Suprapubic skin (tissue), 4 donors: ENCODE measurements around the gene RASSF4. TPM values are rescaled to one million over a fixed set of nuclear protein-coding genes. Genes with fewer than 3 reads are reported as not detected.
"Not testable (repeated sequence)": the region's sequence is repeated elsewhere in the genome, so short reads cannot be mapped to it uniquely, and the experiment has no call there.

Experiments used
- DNase-seq, 2 donors: peaks; one replicate each; pipeline ENCODE4 v3.0.0-alpha.2; 2019; ENCODE audit warnings: low spot score in 2 of 2
- H3K27ac ChIP-seq: fragments of 200-600 bp; sonication (generic); one replicate; pipeline ENCODE4 v1.5.1; 2019
- H3K27me3 ChIP-seq: fragments of 200-600 bp; sonication (generic); one replicate; pipeline ENCODE4 v1.5.1; 2019
- H3K36me3 ChIP-seq: fragments of 200-600 bp; sonication (generic); one replicate; pipeline ENCODE4 v1.5.1; 2019
- H3K4me1 ChIP-seq: fragments of 200-600 bp; sonication (generic); one replicate; pipeline ENCODE4 v1.5.1; 2019
- H3K4me3 ChIP-seq: fragments of 200-600 bp; sonication (generic); one replicate; pipeline ENCODE4 v1.5.1; 2019; ENCODE audit warnings: mild to moderate bottlenecking
- H3K9me3 ChIP-seq: fragments of 200-600 bp; sonication (generic); one replicate; pipeline ENCODE4 v1.5.1; 2019
- EP300 ChIP-seq: sonication (generic); formaldehyde crosslinking; IDR thresholded peaks from one replicate; pipeline ENCODE4 v1.6.1; 2017; ENCODE audit warnings: antibody characterized with exemption
- POLR2A ChIP-seq, 2 donors: fragments of 450-650 bp; IDR thresholded peaks; one replicate each; pipeline ENCODE4 v1.6.1; 2017; ENCODE audit warnings: antibody characterized with exemption in 2 of 2, mild to moderate bottlenecking in 2 of 2, moderate library complexity in 2 of 2
- POLR2AphosphoS5 ChIP-seq, 3 donors: sonication (generic); formaldehyde crosslinking; IDR thresholded peaks; one replicate each; pipeline ENCODE4 v1.6.1; 2017; ENCODE audit warnings: antibody characterized with exemption in 3 of 3
- WGBS: methylation state at CpG from one replicate; pipeline ENCODE4 v1.1.5; 2018; 5-methylcytosine and 5-hydroxymethylcytosine counted together
- total RNA-seq, 4 donors: library from RNA; depleted of rRNA; stranded (reverse); fragments of >200 nt; gene quantifications; one replicate each; pipeline ENCODE4 v1.1.0, GENCODE V29; 2016
- TF ChIP-seq, protein P1 (sequence below), 2 donors: fragments of 200-600 bp in 1 of 2; fragments of 450-650 bp in 1 of 2; sonication (generic) in 1 of 2; IDR thresholded peaks; one replicate each; pipeline ENCODE4 v1.5.1; 2016 to 2019; ENCODE audit warnings: antibody characterized with exemption in 2 of 2, mild to moderate bottlenecking in 1 of 2, moderate library complexity in 1 of 2

The RASSF4 gene
- total RNA-seq, 4 donors from 2014 or later, result 4.4 to 23.3 (median 12.9) TPM

DNA sequence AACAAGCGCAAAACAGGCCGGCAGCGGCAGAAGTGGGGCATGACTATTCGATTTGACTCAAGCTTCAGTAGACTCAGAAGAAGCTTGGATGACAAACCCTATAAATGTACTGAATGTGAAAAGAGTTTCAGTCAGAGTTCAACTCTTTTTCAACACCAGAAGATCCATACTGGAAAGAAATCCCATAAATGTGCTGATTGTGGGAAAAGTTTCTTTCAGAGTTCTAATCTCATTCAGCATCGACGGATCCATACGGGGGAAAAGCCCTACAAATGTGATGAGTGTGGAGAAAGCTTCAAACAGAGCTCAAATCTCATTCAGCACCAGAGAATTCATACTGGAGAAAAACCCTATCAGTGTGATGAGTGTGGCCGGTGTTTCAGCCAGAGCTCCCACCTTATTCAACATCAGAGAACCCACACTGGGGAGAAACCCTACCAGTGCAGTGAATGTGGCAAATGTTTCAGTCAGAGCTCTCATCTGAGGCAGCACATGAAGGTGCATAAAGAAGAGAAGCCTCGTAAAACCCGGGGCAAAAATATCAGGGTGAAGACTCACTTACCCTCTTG, 43.9 kb downstream of the RASSF4 start:
- no peak overlapping the region for H3K27ac ChIP-seq
- DNase-seq, result no peak
- peaks cover 44% of the 10 kb centered on the region for H3K4me1 ChIP-seq
- WGBS, result 88% methylated on average over 10 of the region's 10 CpGs
- no peak for TF ChIP-seq POLR2AphosphoS5 (IDR thresholded peaks at IDR 0.05)
- TF ChIP-seq, protein P1, sequence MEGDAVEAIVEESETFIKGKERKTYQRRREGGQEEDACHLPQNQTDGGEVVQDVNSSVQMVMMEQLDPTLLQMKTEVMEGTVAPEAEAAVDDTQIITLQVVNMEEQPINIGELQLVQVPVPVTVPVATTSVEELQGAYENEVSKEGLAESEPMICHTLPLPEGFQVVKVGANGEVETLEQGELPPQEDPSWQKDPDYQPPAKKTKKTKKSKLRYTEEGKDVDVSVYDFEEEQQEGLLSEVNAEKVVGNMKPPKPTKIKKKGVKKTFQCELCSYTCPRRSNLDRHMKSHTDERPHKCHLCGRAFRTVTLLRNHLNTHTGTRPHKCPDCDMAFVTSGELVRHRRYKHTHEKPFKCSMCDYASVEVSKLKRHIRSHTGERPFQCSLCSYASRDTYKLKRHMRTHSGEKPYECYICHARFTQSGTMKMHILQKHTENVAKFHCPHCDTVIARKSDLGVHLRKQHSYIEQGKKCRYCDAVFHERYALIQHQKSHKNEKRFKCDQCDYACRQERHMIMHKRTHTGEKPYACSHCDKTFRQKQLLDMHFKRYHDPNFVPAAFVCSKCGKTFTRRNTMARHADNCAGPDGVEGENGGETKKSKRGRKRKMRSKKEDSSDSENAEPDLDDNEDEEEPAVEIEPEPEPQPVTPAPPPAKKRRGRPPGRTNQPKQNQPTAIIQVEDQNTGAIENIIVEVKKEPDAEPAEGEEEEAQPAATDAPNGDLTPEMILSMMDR (IDR thresholded peaks at IDR 0.05), result no peak
- TF ChIP-seq EP300, result no peak
- TF ChIP-seq POLR2A (IDR thresholded peaks at IDR 0.05), result no peak
- H3K9me3 ChIP-seq, result no peaks in the 10 kb centered on the region
- H3K27me3 ChIP-seq, result no peaks in the 10 kb centered on the region
- H3K4me3 ChIP-seq, result no peak overlapping the region
- peaks cover 11% of the 10 kb centered on the region for H3K36me3 ChIP-seq

DNA sequence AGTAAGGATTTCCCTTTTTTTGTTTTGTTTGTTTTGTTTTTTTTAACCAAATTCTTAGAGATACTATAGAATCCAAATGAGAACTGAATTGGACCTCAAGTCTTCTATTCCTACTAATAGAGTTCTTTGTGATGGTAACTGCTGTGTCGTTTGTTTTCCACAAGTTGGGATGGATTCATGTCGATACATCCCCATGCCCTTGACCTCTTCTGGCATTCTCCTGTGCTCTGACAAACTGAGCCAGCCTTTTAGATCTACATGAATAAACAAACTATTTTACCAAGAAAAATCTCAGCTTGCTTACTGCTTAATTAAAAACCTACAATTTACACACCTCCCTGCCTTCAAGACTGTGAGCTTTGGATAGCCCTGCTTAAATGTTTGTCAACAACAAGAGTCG, 45.1 kb downstream of the RASSF4 start:
- peaks cover 41% of the 10 kb centered on the region for H3K4me1 ChIP-seq
- TF ChIP-seq EP300 (no peak), POLR2A (IDR thresholded peaks at IDR 0.05) (no peak), POLR2AphosphoS5 (IDR thresholded peaks at IDR 0.05) (no peak)
- TF ChIP-seq, protein P1 (IDR thresholded peaks at IDR 0.05), result no peak
- 87% methylated on average over 3 of the region's 3 CpGs for WGBS

DNA sequence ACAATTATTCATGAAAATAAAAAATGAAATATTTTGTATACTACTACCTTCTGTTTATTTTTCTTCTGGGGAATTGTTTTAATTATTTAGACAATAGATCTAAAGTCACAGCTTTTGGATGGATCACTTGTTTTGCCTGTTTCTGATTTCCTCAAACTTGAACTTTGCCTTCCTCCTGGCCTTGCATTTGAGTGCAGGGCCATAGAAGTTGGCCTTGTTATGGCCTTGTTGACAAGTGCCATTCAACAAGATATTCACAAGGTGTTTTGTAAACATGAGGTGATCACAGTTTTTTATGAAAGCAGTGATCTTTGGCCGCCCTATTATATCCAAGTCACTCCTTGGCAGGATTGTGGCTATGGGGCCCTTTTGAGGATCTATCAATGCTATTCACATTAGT, 45.7 kb downstream of the RASSF4 start:
- no peaks in the 10 kb centered on the region for H3K27me3 ChIP-seq

More for the DNA sequence above, 45.1 kb downstream of the RASSF4 start:
- Histone ChIP-seq H3K36me3 (peaks cover 11% of the 10 kb centered on the region), H3K27ac (no peak overlapping the region), H3K27me3 (no peaks in the 10 kb centered on the region), H3K4me3 (no peak overlapping the region), H3K9me3 (no peaks in the 10 kb centered on the region)
- no peak for DNase-seq

DNA sequence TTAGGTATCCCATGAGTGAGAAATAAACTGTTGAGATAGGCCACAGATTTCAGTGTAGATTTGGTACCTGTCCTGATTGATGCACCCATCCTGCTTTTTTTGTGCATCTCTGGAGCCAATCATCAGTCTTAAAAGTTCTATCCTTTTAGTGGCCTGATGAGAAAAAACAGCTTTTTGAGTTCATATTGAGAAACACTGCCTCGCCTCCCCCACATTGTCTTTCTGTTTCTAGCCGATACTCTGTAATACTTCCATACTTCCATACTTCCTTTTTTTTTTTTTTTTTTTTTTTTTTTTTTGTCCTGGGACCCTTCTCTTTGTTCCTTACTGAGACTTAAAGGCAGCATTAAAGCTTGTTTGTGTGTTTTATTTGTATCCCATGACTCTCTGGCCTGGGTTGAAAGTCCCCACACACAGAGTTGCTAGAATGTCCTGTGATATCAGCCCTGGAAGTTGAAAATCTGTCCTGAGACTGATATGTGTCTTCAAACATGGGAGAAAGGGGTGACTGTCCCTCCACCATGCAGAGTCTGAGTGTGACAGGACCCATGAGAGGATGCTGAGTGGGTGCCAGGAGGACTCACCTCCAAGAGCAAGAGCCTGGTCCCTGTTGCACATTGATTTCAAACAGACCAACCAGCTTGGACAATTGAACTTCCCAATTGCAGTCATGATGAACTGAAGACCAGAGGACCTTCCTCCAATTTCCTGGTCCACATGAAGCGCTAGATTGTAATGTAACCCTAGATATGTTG, 46.9 kb downstream of the RASSF4 start:
- H3K36me3 ChIP-seq, result peaks cover 11% of the 10 kb centered on the region
- H3K4me1 ChIP-seq, result peaks cover 27% of the 10 kb centered on the region
- DNase-seq, result no peak
- no peaks in the 10 kb centered on the region for H3K9me3 ChIP-seq
- H3K4me3 ChIP-seq, result no peak overlapping the region
- no peak overlapping the region for H3K27ac ChIP-seq
- 93% methylated on average over 3 of the region's 3 CpGs for WGBS
- H3K27me3 ChIP-seq, result no peaks in the 10 kb centered on the region
- TF ChIP-seq POLR2AphosphoS5 (IDR thresholded peaks at IDR 0.05) (no peak), POLR2A (IDR thresholded peaks at IDR 0.05) (no peak), EP300 (no peak)
- TF ChIP-seq, protein P1 (IDR thresholded peaks at IDR 0.05), result no peak

More for the DNA sequence above, 45.7 kb downstream of the RASSF4 start:
- H3K36me3 ChIP-seq, result peaks cover 11% of the 10 kb centered on the region
- TF ChIP-seq, protein P1 (IDR thresholded peaks at IDR 0.05), result no peak
- no peaks in the 10 kb centered on the region for H3K9me3 ChIP-seq
- peaks cover 35% of the 10 kb centered on the region for H3K4me1 ChIP-seq
- no peak overlapping the region for H3K27ac ChIP-seq
- no peak for DNase-seq
- H3K4me3 ChIP-seq, result no peak overlapping the region
- WGBS, result 83% methylated on average over 1 of the region's 1 CpG

DNA sequence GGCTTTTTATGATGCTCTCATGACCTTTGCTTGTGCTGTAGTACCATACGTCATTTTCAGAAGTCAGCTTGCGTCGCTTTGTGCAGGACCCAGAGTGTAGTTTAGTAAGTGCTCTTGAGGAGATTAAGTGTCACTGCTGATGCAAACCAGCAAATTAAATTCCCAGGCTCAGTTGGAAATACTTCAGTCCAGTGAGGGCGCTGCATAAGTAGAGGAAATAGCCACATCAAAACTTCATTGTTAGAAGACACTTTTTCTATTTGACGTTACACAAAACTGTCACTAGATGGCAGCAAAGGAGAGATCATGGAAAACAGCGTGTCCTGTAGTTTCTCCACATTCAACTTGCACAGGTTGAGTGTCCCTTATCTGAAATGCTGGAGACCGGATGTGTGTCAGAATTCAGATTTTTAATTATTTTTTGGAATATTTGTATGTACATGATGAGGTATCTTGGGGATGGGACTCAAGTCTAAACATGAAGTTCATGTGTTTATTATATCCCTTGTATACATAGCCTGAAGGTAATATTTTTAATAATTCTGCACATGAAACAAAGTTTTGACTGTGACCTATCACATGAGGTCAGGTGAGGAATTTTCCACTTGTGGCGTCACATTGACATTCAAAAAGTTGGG, 49.0 kb downstream of the RASSF4 start:
- TF ChIP-seq POLR2AphosphoS5 (IDR thresholded peaks at IDR 0.05), result no peak
- TF ChIP-seq, protein P1 (IDR thresholded peaks at IDR 0.05), result peak; percentile 53 to 63
- Histone ChIP-seq H3K27me3 (no peaks in the 10 kb centered on the region), H3K36me3 (peaks cover 6% of the 10 kb centered on the region), H3K4me1 (peaks cover 9% of the 10 kb centered on the region), H3K27ac (no peak overlapping the region), H3K9me3 (no peaks in the 10 kb centered on the region), H3K4me3 (no peak overlapping the region)
- WGBS, result 11% methylated on average over 8 of the region's 8 CpGs
- no peak for DNase-seq

DNA sequence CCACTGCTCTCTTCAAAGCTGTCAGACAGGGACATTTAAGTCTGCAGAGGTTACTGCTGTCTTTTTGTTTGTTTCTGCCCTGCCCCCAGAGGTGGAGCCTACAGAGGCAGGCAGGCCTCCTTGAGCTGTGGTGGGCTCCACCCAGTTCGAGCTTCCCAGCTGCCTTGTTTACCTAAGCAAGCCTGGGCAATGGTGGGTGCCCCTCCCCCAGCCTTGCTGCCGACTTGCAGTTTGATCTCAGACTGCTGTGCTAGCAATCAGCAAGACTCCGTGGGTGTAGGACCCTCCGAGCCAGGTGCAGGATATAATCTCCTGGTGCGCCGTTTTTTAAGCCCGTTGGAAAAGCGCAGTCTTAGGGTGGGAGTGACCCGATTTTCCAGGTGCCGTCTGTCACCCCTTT, 55.0 kb downstream of the RASSF4 start:
- not testable (repeated sequence) for DNase-seq, H3K9me3 ChIP-seq

More for the DNA sequence above, 55.0 kb downstream of the RASSF4 start:
- not testable (repeated sequence) for H3K27ac ChIP-seq, H3K36me3 ChIP-seq, H3K4me3 ChIP-seq, H3K27me3 ChIP-seq, H3K4me1 ChIP-seq
- 77% methylated on average over 9 of the region's 10 CpGs for WGBS
